ENCODE data around the gene ATAT1. TPM values are rescaled to one million over a fixed set of nuclear protein-coding genes. Genes with fewer than 3 reads are reported as not detected.

Gene ATAT1
- total and polyA plus RNA-seq, 9 of the 15 experiments (the other 6 are each of a cell fraction or from before 2014, with no cell fraction given), result 0.65 to 5.8 (median 1.6) TPM

DNA sequence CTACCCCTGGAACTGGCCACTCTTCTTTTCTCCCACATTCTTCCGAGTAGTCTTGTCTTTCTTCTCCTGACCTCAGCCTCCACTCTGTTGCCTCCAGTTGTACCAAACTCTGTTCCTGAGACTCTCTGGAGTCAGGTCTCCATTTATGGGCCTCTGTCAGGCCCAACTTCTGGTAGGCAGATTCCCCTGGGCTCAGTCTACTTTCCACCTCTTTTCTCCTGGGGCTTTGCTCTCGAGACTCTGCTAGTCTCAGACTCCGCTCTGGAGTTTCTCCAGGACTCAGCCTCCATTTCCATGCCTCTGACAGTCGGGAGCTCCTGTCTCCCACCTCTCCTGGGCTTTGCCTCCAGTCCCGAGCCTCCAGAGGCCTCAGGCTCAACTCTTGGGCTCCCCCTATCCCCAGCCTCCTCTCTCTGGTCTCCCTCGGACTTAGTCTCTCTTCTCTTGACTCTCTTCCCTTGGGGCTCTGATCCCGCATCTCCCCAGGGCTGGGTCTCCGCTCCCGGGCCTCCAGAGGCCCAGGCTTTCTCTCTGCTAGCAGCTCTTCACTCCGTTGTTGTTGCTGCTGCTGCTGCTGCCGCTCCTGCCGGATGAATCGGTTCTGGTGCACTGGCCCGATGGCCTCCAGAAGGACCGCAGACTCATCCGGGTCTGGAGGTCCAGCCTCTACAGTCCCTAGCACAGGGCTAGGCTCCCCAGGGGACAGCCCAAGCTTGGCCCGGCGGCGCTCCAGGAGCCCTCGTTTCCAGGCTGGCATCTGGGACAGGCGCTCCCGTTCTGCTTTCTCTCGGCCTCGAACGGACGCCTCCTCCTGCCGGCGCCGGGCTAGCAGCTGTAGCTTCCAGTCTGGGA lies 58.7 kb downstream of the ATAT1 start (continued):
- TF ChIP-seq ELF4 (CRISPR knock-in tag; IDR thresholded peaks at IDR 0.05) (peak; percentile 47; the same call in 1 of the 2 replicates), NRF1 (conservative IDR thresholded peaks at IDR 0.05 in 1 of 2, IDR thresholded peaks at IDR 0.05 in 1 of 2) (no peak), CBFB (CRISPR knock-in tag; IDR thresholded peaks at IDR 0.05) (no peak), NFIX (CRISPR knock-in tag; IDR thresholded peaks at IDR 0.05; ENCODE audit: low read depth) (no peak), RAD21 (CRISPR knock-in tag; conservative IDR thresholded peaks at IDR 0.05 in 1 of 2, IDR thresholded peaks at IDR 0.05 in 1 of 2) (peak; percentile 22 to 48; a peak in 3 of 4 replicates), RBM25 (IDR thresholded peaks at IDR 0.05; ENCODE audit: low read depth, low read length, severe bottlenecking) (no peak), SRSF7 (optimal IDR thresholded peaks at IDR 0.05; ENCODE audit: low read depth, low read length) (no peak), RBFOX2 (IDR thresholded peaks at IDR 0.05; ENCODE audit: low read depth, low read length) (peak; percentile 50), FOXM1 (IDR thresholded peaks at IDR 0.05; ENCODE audit: low read depth) (no peak), FOXM1 (CRISPR knock-in tag; IDR thresholded peaks at IDR 0.05; ENCODE audit: low read depth) (0 out of 2 replicates have a peak, but pooled peaks have one; percentile 48), SMAD1 (IDR thresholded peaks at IDR 0.05; ENCODE audit: low read depth, low read length, partially characterized antibody) (no peak), ZNF146 (CRISPR knock-in tag; IDR thresholded peaks at IDR 0.05; ENCODE audit: unreplicated experiment) (no peak), HDAC1 (IDR thresholded peaks at IDR 0.05) (no peak)
- TF ChIP-seq, protein P1, sequence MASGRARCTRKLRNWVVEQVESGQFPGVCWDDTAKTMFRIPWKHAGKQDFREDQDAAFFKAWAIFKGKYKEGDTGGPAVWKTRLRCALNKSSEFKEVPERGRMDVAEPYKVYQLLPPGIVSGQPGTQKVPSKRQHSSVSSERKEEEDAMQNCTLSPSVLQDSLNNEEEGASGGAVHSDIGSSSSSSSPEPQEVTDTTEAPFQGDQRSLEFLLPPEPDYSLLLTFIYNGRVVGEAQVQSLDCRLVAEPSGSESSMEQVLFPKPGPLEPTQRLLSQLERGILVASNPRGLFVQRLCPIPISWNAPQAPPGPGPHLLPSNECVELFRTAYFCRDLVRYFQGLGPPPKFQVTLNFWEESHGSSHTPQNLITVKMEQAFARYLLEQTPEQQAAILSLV (tag; IDR thresholded peaks at IDR 0.05), result no peak
- TF ChIP-seq, protein P2, sequence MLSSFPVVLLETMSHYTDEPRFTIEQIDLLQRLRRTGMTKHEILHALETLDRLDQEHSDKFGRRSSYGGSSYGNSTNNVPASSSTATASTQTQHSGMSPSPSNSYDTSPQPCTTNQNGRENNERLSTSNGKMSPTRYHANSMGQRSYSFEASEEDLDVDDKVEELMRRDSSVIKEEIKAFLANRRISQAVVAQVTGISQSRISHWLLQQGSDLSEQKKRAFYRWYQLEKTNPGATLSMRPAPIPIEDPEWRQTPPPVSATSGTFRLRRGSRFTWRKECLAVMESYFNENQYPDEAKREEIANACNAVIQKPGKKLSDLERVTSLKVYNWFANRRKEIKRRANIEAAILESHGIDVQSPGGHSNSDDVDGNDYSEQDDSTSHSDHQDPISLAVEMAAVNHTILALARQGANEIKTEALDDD (IDR thresholded peaks at IDR 0.05), result no peak
- TF ChIP-seq, protein P3, sequence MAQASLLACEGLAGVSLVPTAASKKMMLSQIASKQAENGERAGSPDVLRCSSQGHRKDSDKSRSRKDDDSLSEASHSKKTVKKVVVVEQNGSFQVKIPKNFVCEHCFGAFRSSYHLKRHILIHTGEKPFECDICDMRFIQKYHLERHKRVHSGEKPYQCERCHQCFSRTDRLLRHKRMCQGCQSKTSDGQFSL (CRISPR knock-in tag; IDR thresholded peaks at IDR 0.05), result no peak
- TF ChIP-seq, protein P3 (tag; IDR thresholded peaks at IDR 0.05), result 0 out of 4 replicates have a peak, but pooled peaks of 1 of the 2 experiments have one; percentile 15
- TF ChIP-seq, protein P4, sequence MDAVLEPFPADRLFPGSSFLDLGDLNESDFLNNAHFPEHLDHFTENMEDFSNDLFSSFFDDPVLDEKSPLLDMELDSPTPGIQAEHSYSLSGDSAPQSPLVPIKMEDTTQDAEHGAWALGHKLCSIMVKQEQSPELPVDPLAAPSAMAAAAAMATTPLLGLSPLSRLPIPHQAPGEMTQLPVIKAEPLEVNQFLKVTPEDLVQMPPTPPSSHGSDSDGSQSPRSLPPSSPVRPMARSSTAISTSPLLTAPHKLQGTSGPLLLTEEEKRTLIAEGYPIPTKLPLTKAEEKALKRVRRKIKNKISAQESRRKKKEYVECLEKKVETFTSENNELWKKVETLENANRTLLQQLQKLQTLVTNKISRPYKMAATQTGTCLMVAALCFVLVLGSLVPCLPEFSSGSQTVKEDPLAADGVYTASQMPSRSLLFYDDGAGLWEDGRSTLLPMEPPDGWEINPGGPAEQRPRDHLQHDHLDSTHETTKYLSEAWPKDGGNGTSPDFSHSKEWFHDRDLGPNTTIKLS (IDR thresholded peaks at IDR 0.05; ENCODE audit: borderline replicate concordance, low read depth), result 0 out of 2 replicates have a peak, but pooled peaks have one; percentile 27

All from K562 (cell line).